B cell (primary cell): ENCODE data around the gene ZNF827. TPM values are rescaled to one million over a fixed set of nuclear protein-coding genes. Genes with fewer than 3 reads are reported as not detected.

Source experiments
- ATAC-seq: fragments of 200-7000 bp; cut with Tn5 transposase; one replicate; pipeline ENCODE4 v1.10.0; 2021; ENCODE audit warnings: low read depth, mild to moderate bottlenecking, moderate number of reproducible peaks, moderate library complexity
- CTCF ChIA-PET: fragments of 350-600 bp; sonication (Branson Sonifier 250); formaldehyde crosslinking; loops from one replicate; lab custom pipeline; 2021; ENCODE audit warnings: antibody characterized with exemption, inconsistent platforms; lab: Charles Lee
- POLR2A ChIA-PET: fragments of 350-600 bp; sonication (Branson Sonifier 250); formaldehyde crosslinking; loops from one replicate; lab custom pipeline; 2021; ENCODE audit warnings: antibody characterized with exemption; lab: Charles Lee
- DNase-seq: peaks from one replicate; pipeline ENCODE4 v3.0.0; 2013
- H2AFZ ChIP-seq: 2 replicates; pipeline ENCODE4 v1.6.1; 2012; ENCODE audit warnings: mild to moderate bottlenecking, low read depth, low read length; ENCODE audit not compliant: insufficient read depth, poor library complexity, severe bottlenecking
- H3K27ac ChIP-seq, 2 donors: 1 replicate in 1 of 2; 2 replicates in 1 of 2; pipeline ENCODE4 v1.5.1; 2012 to 2013; ENCODE audit warnings: low read length in 2 of 2, mild to moderate bottlenecking in 2 of 2, moderate library complexity in 1 of 2
- H3K27me3 ChIP-seq, 4 experiments: fragments of 200-600 bp in 1 of 4; sonication (generic) in 1 of 4; replicated peaks in 1 of 4; 1 replicate in 2 of 4; 2 replicates in 2 of 4; pipeline versions ENCODE4 v1.6.1 to v1.7.0; 2013 to 2016; ENCODE audit warnings: low read length in 3 of 4, mild to moderate bottlenecking in 2 of 4, mixed read lengths in 1 of 4, moderate library complexity in 1 of 4; ENCODE audit not compliant: insufficient read depth in 4 of 4, control insufficient read depth in 3 of 4; ENCODE audit errors: control extremely low read depth in 1 of 4
- H3K36me3 ChIP-seq, 2 experiments: replicated peaks in 1 of 2; 1 replicate in 1 of 2; 2 replicates in 1 of 2; pipeline versions ENCODE4 v1.6.1 to v1.7.1; 2013; ENCODE audit warnings: low read length in 1 of 2; ENCODE audit not compliant: insufficient read depth in 2 of 2, control insufficient read depth in 1 of 2; ENCODE audit errors: control extremely low read depth in 1 of 2, extremely low read depth in 1 of 2
- H3K4me1 ChIP-seq, 2 donors: fragments of 200-600 bp in 1 of 2; sonication (generic) in 1 of 2; 1 replicate in 1 of 2; 2 replicates in 1 of 2; pipeline versions ENCODE4 v1.5.1 to v1.6.1; 2013 to 2017; ENCODE audit warnings: low read length in 2 of 2; ENCODE audit not compliant: control insufficient read depth in 2 of 2, insufficient read depth in 2 of 2
- H3K4me2 ChIP-seq: replicated peaks from 2 replicates; pipeline ENCODE3; 2012; ENCODE audit warnings: mild to moderate bottlenecking, low read depth, low read length; ENCODE audit not compliant: poor library complexity, severe bottlenecking
- H3K4me3 ChIP-seq, 5 experiments: fragments of 200-600 bp in 1 of 5; sonication (generic) in 1 of 5; 1 replicate in 3 of 5; 2 replicates in 2 of 5; pipeline versions ENCODE4 v1.5.1 to v1.7.0; 2011 to 2016; ENCODE audit warnings: low read length in 4 of 5, mild to moderate bottlenecking in 4 of 5, low read depth in 2 of 5, control low read depth in 1 of 5, moderate library complexity in 1 of 5; ENCODE audit not compliant: insufficient read depth in 1 of 5; ENCODE audit errors: control extremely low read depth in 1 of 5, extremely low read depth in 1 of 5
- H3K79me2 ChIP-seq: fragments of 200-600 bp; sonication (generic); one replicate; pipeline ENCODE4 v1.6.0; 2016; ENCODE audit warnings: low read length; ENCODE audit not compliant: control insufficient read depth, insufficient read depth
- H3K9ac ChIP-seq: fragments of 200-600 bp; sonication (generic); 2 replicates; pipeline ENCODE4 v1.6.1; 2017; ENCODE audit warnings: mild to moderate bottlenecking, low read length, moderate library complexity
- H3K9me3 ChIP-seq, 3 donors: one replicate each; pipeline versions ENCODE4 v1.6.1 to v1.7.1; 2013; ENCODE audit warnings: low read length in 2 of 3; ENCODE audit not compliant: control insufficient read depth in 2 of 3, insufficient read depth in 1 of 3; ENCODE audit errors: control extremely low read depth in 1 of 3
- H4K20me1 ChIP-seq: 2 replicates; pipeline ENCODE4 v1.6.0; 2012; ENCODE audit warnings: mild to moderate bottlenecking, low read length; ENCODE audit not compliant: insufficient read depth, control insufficient read depth, poor library complexity, severe bottlenecking
- H3K27ac Mint-ChIP-seq: one replicate; pipeline ENCODE4 v1.8.0; 2021; ENCODE audit warnings: mixed read lengths
- H3K27me3 Mint-ChIP-seq: one replicate; pipeline ENCODE4 v1.8.0; 2021; ENCODE audit warnings: mixed read lengths
- H3K4me1 Mint-ChIP-seq: one replicate; pipeline ENCODE4 v1.8.0; 2021; ENCODE audit warnings: mixed read lengths
- H3K4me3 Mint-ChIP-seq: one replicate; pipeline ENCODE4 v1.8.0; 2021; ENCODE audit warnings: mixed read lengths
- H3K9me3 Mint-ChIP-seq: one replicate; pipeline ENCODE4 v1.8.0; 2022; ENCODE audit warnings: mixed read lengths; ENCODE audit not compliant: insufficient read depth
- CTCF ChIP-seq: fragments of 200-600 bp; IDR thresholded peaks from one replicate; pipeline ENCODE4 v1.8.0; 2022; ENCODE audit warnings: antibody characterized with exemption, mild to moderate bottlenecking
- EZH2 ChIP-seq: IDR thresholded peaks from 2 replicates; pipeline ENCODE4 v1.6.1; 2012; ENCODE audit warnings: borderline replicate concordance, low read depth, mild to moderate bottlenecking, moderate library complexity, low read length; ENCODE audit not compliant: insufficient read depth, poor library complexity, severe bottlenecking
- WGBS: methylation state at CpG from one replicate; pipeline ENCODE4 v1.1.5; 2013; ENCODE audit warnings: missing lambda C conversion rate; ENCODE audit not compliant: insufficient coverage; 5-methylcytosine and 5-hydroxymethylcytosine counted together
- intact Hi-C: fragments of 100-400 bp; cut with micrococcal nuclease; formaldehyde crosslinking; loops from one replicate; pipeline ENCODE4 v1.10.0; 2022
- polyA plus RNA-seq: library from polyadenylated mRNA; depleted of rRNA; stranded (reverse); fragments of >200 nt; gene quantifications from 2 replicates; pipeline ENCODE4 v1.2.3, GENCODE V29; 2012
- total RNA-seq, 2 donors: library from RNA; stranded (reverse); fragments of 120-200 nt in 1 of 2; gene quantifications; 1 replicate in 1 of 2; 2 replicates in 1 of 2; pipeline versions ENCODE4 v1.2.3 to v1.2.4, GENCODE V29; 2013 to 2022

ZNF827 gene
- total and polyA plus RNA-seq, 2 donors (not counting 1 experiment from before 2014, with no cell fraction given), result 20.6 to 30.1 TPM

- H3K4me1 Mint-ChIP-seq, result peaks cover 4% of the 10 kb centered on the region
- peaks cover 7 to 36% of the 10 kb centered on the region in 2 experiments for H3K36me3 ChIP-seq
- H3K27me3 ChIP-seq, result no peaks in the 10 kb centered on the region
- POLR2A ChIA-PET, result no interaction called here
- 43% methylated on average over 2 of the region's 3 CpGs for WGBS
- H3K9ac ChIP-seq, result no peak overlapping the region
- CTCF ChIA-PET, result no interaction called here
- no peak overlapping the region for H3K4me2 ChIP-seq
- no peaks in the 10 kb centered on the region for H4K20me1 ChIP-seq
- H3K9me3 Mint-ChIP-seq, result no peaks in the 10 kb centered on the region
- ATAC-seq (no peak), DNase-seq (no peak)
- H3K27ac ChIP-seq, result no peak overlapping the region
- no peak for TF ChIP-seq EZH2
- no peak for TF ChIP-seq CTCF
- H3K4me3 ChIP-seq, result no peak overlapping the region
- no peaks in the 10 kb centered on the region for H3K27me3 Mint-ChIP-seq
- H3K27ac Mint-ChIP-seq, result no peak overlapping the region
- no peak overlapping the region for H2AFZ ChIP-seq
- H3K4me3 Mint-ChIP-seq, result no peak overlapping the region
- intact Hi-C loops, result no loop called here
- H3K4me1 ChIP-seq, result no peaks in the 10 kb centered on the region
- H3K79me2 ChIP-seq, result no peaks in the 10 kb centered on the region
- no peaks in the 10 kb centered on the region for H3K9me3 ChIP-seq
Measured at GRCh38 chr4:145820407-145820806, 118.2 kb downstream of the ZNF827 start.

GRCh38 chr4:145819853-145820181, 118.8 kb downstream of the ZNF827 start:
- WGBS, result 48% methylated on average over 5 of the region's 5 CpGs
- TF ChIP-seq EZH2 (no peak), CTCF (no peak)
- Mint-ChIP-seq H3K27ac (no peak overlapping the region), H3K9me3 (no peaks in the 10 kb centered on the region), H3K4me1 (peaks cover 4% of the 10 kb centered on the region), H3K27me3 (no peaks in the 10 kb centered on the region), H3K4me3 (no peak overlapping the region)
- no peak overlapping the region for H2AFZ ChIP-seq
- ChIA-PET POLR2A (no interaction called here), CTCF (no interaction called here)
- H4K20me1 ChIP-seq, result no peaks in the 10 kb centered on the region
- H3K4me2 ChIP-seq, result no peak overlapping the region
- ATAC-seq (no peak), DNase-seq (no peak)
- intact Hi-C loops, result no loop called here
- H3K9me3 ChIP-seq, result no peaks in the 10 kb centered on the region
- H3K4me1 ChIP-seq, result no peaks in the 10 kb centered on the region
- no peaks in the 10 kb centered on the region for H3K27me3 ChIP-seq
- H3K27ac ChIP-seq, result no peak overlapping the region
- no peak overlapping the region for H3K4me3 ChIP-seq
- no peaks in the 10 kb centered on the region for H3K79me2 ChIP-seq
- no peak overlapping the region for H3K9ac ChIP-seq
- peaks cover 7 to 36% of the 10 kb centered on the region in 2 experiments for H3K36me3 ChIP-seq
